IgD-negative memory B cell (primary cell): ENCODE results near the gene EFNB2. TPM values are rescaled to one million over a fixed set of nuclear protein-coding genes. Genes with fewer than 3 reads are reported as not detected.

Source experiments
- H3K27ac Mint-ChIP-seq, 3 donors: one replicate each; pipeline ENCODE4 v1.8.0; 2020 to 2022; ENCODE audit warnings: mild to moderate bottlenecking in 3 of 3, mixed read lengths in 3 of 3, moderate library complexity in 1 of 3
- H3K27me3 Mint-ChIP-seq: one replicate; pipeline ENCODE4 v1.8.0; 2021; ENCODE audit warnings: mixed read lengths
- H3K36me3 Mint-ChIP-seq: one replicate; pipeline ENCODE4 v1.8.0; 2020; ENCODE audit warnings: mild to moderate bottlenecking, mixed read lengths
- H3K4me1 Mint-ChIP-seq, 3 donors: one replicate each; pipeline ENCODE4 v1.8.0; 2020 to 2022; ENCODE audit warnings: mixed read lengths in 3 of 3, mild to moderate bottlenecking in 1 of 3
- H3K4me3 Mint-ChIP-seq, 4 donors: one replicate each; pipeline ENCODE4 v1.8.0; 2020 to 2022; ENCODE audit warnings: mild to moderate bottlenecking in 4 of 4, mixed read lengths in 4 of 4, moderate library complexity in 3 of 4
- H3K9me3 Mint-ChIP-seq, 3 donors: one replicate each; pipeline ENCODE4 v1.8.0; 2020 to 2021; ENCODE audit warnings: mixed read lengths in 3 of 3, mild to moderate bottlenecking in 1 of 3
- polyA plus RNA-seq: library from polyadenylated mRNA; unstranded; fragments of 300-500 nt; fragmentation: Illumina TruSeq; gene quantifications from one replicate; pipeline ENCODE4 v1.2.3, GENCODE V29; 2021

The EFNB2 gene
- polyA plus RNA-seq, 1 donor from 2014 or later = 0.10 TPM

DNA sequence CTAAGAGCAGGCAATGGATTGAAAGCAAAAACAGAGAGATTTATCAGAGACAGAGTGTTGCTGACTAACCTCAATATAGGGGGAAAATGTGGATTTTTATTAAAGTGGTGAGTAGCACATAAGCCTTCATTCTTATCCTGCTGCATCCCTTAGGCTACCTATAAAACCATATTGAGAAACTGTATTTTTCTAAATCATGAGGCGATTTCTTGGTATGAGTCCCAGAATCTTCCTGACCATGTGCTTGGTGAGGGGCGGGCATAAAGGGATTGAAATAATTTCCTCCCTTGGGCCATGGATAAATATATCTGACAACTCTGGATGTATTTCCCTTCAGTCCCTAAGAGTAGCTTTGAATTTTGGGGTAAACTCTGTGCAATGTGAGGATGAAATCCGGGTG, 72.8 kb downstream of the EFNB2 start:
- Mint-ChIP-seq H3K4me3 (no peak overlapping the region), H3K27me3 (peaks cover 4% of the 10 kb centered on the region), H3K9me3 (no peaks in the 10 kb centered on the region), H3K27ac (no peak overlapping the region), H3K4me1 (no peaks in the 10 kb centered on the region), H3K36me3 (no peaks in the 10 kb centered on the region)

DNA sequence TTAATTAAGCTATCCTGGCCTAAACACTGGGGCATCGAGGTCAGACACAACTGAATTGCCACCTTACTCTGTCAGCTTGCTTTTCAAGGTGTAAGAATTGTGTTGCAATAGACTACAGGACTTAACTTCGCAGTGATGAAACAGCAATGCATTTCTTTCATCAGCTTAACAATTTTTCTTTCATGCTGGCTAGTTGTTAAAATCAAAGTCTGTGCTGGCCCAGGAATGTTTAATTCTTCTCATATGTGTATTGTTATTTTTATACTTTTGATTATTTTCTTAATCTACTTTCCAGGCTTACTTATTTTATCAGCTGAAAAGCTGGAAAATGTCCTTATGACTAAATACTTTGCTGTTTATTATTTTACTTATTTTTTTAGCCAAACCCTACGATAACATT, 79.7 kb downstream of the EFNB2 start:
- Mint-ChIP-seq H3K27me3 (peaks cover 4% of the 10 kb centered on the region), H3K4me3 (no peak overlapping the region), H3K27ac (no peak overlapping the region), H3K9me3 (peaks cover 0 to 5% (median 0%) of the 10 kb centered on the region in 3 donors), H3K36me3 (no peaks in the 10 kb centered on the region), H3K4me1 (no peaks in the 10 kb centered on the region)

DNA sequence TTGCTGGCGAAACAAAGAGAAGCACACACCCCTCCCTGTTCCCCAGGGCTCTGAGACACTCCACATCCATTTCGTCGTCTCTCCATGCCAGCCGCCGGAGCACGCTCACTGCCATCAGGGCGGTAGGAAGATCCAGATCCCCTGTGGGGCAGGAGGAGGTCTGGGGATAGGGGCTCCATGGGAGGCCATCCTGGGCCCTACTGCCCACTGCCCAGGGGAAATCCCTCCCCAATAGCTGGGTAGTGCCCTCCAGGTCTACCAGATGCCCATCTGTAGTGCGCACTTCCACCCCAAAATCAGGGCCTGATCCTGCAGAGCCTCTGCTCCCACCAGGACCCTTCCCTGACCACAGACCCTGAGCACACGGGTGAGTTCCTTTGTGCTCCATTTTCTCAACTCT, 80.3 kb downstream of the EFNB2 start:
- Mint-ChIP-seq H3K36me3 (no peaks in the 10 kb centered on the region), H3K4me1 (no peaks in the 10 kb centered on the region), H3K27ac (no peak overlapping the region), H3K27me3 (peaks cover 4% of the 10 kb centered on the region), H3K9me3 (peaks cover 0 to 5% (median 0%) of the 10 kb centered on the region in 3 donors), H3K4me3 (no peak overlapping the region)

DNA sequence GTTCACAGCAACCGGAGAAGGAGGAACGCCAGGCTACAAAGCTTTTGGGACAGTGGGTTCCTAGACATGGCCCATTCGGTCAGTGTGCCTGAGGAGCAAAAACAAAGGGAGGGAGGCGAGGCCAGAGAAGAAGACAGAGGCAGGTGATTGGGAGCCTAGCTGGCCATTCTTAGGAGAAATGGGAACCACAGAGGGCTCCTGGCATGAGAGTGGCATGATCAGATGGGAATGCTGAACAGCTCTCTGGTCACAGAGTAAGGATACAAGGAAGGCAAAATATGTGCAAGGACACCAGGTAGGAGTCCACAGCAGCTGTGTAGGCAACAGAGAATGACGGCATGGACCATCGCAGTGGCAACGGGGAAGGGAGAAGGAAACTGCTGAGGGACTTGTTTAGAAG, 82.4 kb downstream of the EFNB2 start:
- no peaks in the 10 kb centered on the region for H3K36me3 Mint-ChIP-seq
- peaks cover 2% of the 10 kb centered on the region for H3K27me3 Mint-ChIP-seq
- no peak overlapping the region for H3K27ac Mint-ChIP-seq
- peaks cover 0 to 5% (median 0%) of the 10 kb centered on the region in 3 donors for H3K9me3 Mint-ChIP-seq
- no peak overlapping the region for H3K4me3 Mint-ChIP-seq
- H3K4me1 Mint-ChIP-seq = no peaks in the 10 kb centered on the region

DNA sequence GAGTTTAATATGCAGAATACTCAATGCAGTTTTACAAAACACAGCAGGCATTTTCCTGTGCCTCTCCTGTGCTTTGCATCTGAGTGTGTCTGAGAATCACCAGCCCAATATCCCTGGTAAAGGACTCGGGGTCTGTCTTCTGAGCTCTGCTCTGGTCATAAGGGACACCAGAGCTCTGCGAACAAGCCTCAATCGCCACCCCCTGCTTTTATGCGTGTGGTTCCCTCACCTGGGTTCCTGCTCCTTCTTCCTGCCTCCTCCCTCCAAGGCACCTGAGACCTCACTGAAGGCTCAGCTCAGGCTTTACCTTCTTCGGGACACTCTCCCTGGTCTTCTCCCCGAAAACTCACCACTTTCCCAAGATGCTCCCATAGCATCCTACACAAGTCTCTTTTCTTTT, 84.5 kb downstream of the EFNB2 start:
- H3K27me3 Mint-ChIP-seq = peaks cover 2% of the 10 kb centered on the region
- no peaks in the 10 kb centered on the region for H3K36me3 Mint-ChIP-seq
- no peak overlapping the region for H3K4me3 Mint-ChIP-seq
- peaks cover 0 to 1% (median 0%) of the 10 kb centered on the region in 3 donors for H3K4me1 Mint-ChIP-seq
- peaks cover 0 to 7% (median 0%) of the 10 kb centered on the region in 3 donors for H3K9me3 Mint-ChIP-seq
- H3K27ac Mint-ChIP-seq = no peak overlapping the region

DNA sequence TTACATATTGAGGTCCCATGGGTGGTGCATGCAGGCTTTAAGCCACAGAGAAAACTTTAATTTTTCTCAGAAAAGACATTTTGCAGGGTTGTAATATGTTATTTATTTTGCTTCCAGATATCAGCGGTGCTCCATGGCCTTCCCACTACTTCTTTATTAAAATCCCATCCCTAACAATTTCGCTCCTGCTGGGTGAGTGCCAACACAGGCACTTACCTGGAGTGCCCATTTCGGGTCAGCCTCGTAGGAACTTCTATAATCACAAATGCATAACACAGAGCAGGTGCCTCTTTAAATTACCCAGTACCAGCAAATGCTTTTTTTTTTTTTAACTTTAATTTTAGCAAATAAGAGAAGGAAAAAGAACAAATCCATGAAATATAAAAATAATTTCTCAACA, 86.4 kb downstream of the EFNB2 start:
- Mint-ChIP-seq H3K27me3 (peaks cover 2% of the 10 kb centered on the region), H3K4me3 (no peak overlapping the region), H3K9me3 (peaks cover 0 to 7% (median 0%) of the 10 kb centered on the region in 3 donors), H3K27ac (peak overlapping the region in 2 of 3 donors; percentile 47 to 80), H3K4me1 (peaks cover 0 to 1% (median 0%) of the 10 kb centered on the region in 3 donors), H3K36me3 (no peaks in the 10 kb centered on the region)

DNA sequence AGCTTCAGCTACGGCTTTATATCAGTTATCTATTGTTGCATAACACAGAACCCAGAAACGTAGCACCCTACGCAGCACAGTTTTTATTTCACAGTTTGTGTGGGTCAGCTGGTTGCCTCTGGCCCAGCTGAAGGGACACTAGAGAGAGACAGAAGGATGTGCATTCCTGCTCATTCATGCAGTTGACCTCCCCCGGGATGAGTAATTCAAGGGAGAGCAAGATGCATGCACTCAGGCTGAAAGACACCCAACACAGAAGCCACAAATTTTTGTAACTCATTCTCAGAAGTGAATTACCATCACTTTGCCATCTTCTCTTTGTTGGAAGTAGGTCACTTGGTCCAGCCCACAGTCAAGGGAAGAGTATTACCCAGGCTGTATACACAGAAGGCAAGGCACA, 89.5 kb downstream of the EFNB2 start:
- Mint-ChIP-seq H3K36me3 (no peaks in the 10 kb centered on the region), H3K27ac (no peak overlapping the region), H3K4me1 (peaks cover 0 to 1% (median 0%) of the 10 kb centered on the region in 3 donors), H3K9me3 (peaks cover 0 to 3% (median 0%) of the 10 kb centered on the region in 3 donors), H3K4me3 (no peak overlapping the region), H3K27me3 (peaks cover 2% of the 10 kb centered on the region)

DNA sequence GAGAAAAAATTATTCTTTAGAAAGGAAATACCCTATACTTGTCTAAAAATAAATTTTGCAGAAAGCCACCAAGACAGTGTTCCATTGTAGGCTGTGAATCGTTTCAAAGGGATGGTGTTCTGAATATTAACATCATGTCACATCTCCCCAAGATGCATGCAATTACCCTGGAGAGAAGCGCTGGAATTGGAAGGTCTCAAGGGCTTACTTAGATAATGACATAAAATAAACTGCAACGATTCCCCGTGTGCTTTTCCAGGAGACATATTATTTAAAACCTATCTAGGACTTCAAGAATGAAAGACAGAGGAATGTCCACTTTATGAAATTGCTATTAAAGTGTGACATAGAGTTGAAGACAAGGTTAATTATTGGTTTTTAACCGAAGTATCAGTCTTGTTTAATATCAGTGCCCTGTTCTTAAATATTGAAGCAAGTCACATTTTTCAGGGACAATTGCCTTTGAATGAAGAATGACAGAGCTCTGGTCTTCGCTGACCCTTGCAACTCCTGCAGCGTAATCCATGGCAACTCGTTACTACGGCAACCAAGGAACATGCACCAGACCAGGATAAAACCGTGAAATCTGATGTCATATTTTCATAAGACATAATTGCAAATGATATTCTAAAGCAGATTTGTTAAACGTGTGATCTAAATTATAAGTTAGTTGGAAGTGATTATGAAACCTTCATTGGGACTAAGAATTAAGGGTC, 91.7 kb downstream of the EFNB2 start:
- Mint-ChIP-seq H3K27ac (no peak overlapping the region), H3K4me3 (no peak overlapping the region), H3K27me3 (no peaks in the 10 kb centered on the region), H3K36me3 (no peaks in the 10 kb centered on the region), H3K9me3 (peaks cover 0 to 3% (median 0%) of the 10 kb centered on the region in 3 donors), H3K4me1 (peaks cover 0 to 1% (median 0%) of the 10 kb centered on the region in 3 donors)

DNA sequence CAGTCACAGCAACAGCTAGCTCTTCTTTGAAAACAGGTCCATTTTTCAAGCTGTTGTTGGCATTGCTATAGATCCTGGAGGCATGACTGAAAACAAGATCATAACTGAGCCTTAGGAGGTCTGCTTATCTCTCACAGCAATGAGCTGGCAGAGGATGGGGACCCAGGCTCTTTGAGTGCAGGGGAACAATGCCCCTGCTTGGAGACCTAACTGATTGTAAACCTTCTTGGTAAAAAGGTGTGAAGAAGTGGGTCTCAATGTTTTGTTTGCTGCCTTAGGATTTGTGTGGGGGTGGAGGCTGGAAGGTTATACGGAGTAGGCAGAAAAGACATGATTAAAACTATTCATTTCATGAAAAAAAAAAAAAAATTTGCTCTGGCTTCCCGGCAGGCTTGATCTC, 94.6 kb downstream of the EFNB2 start:
- Mint-ChIP-seq H3K9me3 (peaks cover 0 to 2% (median 0%) of the 10 kb centered on the region in 3 donors), H3K36me3 (no peaks in the 10 kb centered on the region), H3K27ac (no peak overlapping the region), H3K27me3 (no peaks in the 10 kb centered on the region), H3K4me1 (no peaks in the 10 kb centered on the region), H3K4me3 (no peak overlapping the region)

Other genes starting within 250 kb of the EFNB2 start
- 59.1 TPM for gene ARGLU1, start 32.5 kb upstream of the EFNB2 start, polyA plus RNA-seq